ENCODE results near the gene SIVA1.

SIVA1 gene

GRCh38 chr14:104735830-104736642, 16.9 kb upstream of the SIVA1 start:
- no peak overlapping the region for H3K4me2 ChIP-seq (ENCODE audit: low read length)
- H4K8ac ChIP-seq (ENCODE audit: low read depth, low read length) = no peak overlapping the region
- WGBS (ENCODE audit: extremely low coverage, insufficient coverage, insufficient read length) = no CpG with 5 or more reads among the region's 26 CpGs

GRCh38 chr14:104738375-104739019, 14.4 kb upstream of the SIVA1 start:
- DNase-seq = no peak
- Histone ChIP-seq H3K9me3 (ENCODE audit: insufficient read depth, low read depth, low read length) (no peaks in the 10 kb centered on the region), H4K8ac (ENCODE audit: low read depth, low read length) (no peak overlapping the region), H3K9ac (ENCODE audit: low read length) (no peak overlapping the region), H2BK5ac (ENCODE audit: low read depth, low read length, poor library complexity) (no peak overlapping the region), H3K23ac (ENCODE audit: low read length) (no peak overlapping the region), H3K4ac (ENCODE audit: low read depth, low read length) (no peak overlapping the region), H3K79me2 (ENCODE audit: control insufficient read depth, insufficient read depth, low read length, poor library complexity) (no peaks in the 10 kb centered on the region), H3K27ac (ENCODE audit: low read depth, low read length) (no peak overlapping the region), H4K12ac (ENCODE audit: low read depth, low read length) (no peak overlapping the region), H3K14ac (ENCODE audit: low read length) (no peak overlapping the region), H2AK5ac (ENCODE audit: low read length) (no peak overlapping the region), H3K4me2 (ENCODE audit: low read length) (no peak overlapping the region), H2BK12ac (ENCODE audit: low read length) (no peak overlapping the region), H2BK120ac (ENCODE audit: insufficient read depth, low read length, poor library complexity) (no peak overlapping the region), H3K27me3 (ENCODE audit: insufficient read depth, low read length) (no peaks in the 10 kb centered on the region), H3K36me3 (ENCODE audit: control insufficient read depth in 1 of 2, insufficient read depth in 2 of 2, low read length in 2 of 2) (no peaks in the 10 kb centered on the region), H3K79me1 (ENCODE audit: low read length) (no peaks in the 10 kb centered on the region), H3K4me1 (ENCODE audit: control insufficient read depth in 1 of 2, insufficient read depth in 2 of 2, low read length in 2 of 2) (no peaks in the 10 kb centered on the region), H3K4me3 (ENCODE audit: low read depth, low read length) (no peak overlapping the region), H3K18ac (ENCODE audit: low read length) (no peak overlapping the region), H2AFZ (ENCODE audit: insufficient read depth, low read length, poor library complexity) (no peak overlapping the region), H4K91ac (ENCODE audit: low read depth, low read length) (no peak overlapping the region)
- WGBS (ENCODE audit: extremely low coverage, insufficient coverage, insufficient read length) = no CpG with 5 or more reads among the region's 18 CpGs

More at GRCh38 chr14:104735830-104736642, 16.9 kb upstream of the SIVA1 start:
- Histone ChIP-seq H4K12ac (ENCODE audit: low read depth, low read length) (no peak overlapping the region), H2AFZ (ENCODE audit: insufficient read depth, low read length, poor library complexity) (no peak overlapping the region), H2BK120ac (ENCODE audit: insufficient read depth, low read length, poor library complexity) (no peak overlapping the region), H3K18ac (ENCODE audit: low read length) (no peak overlapping the region), H3K27ac (ENCODE audit: low read depth, low read length) (no peak overlapping the region), H3K14ac (ENCODE audit: low read length) (no peak overlapping the region), H3K79me2 (ENCODE audit: control insufficient read depth, insufficient read depth, low read length, poor library complexity) (no peaks in the 10 kb centered on the region), H3K27me3 (ENCODE audit: insufficient read depth, low read length) (no peaks in the 10 kb centered on the region), H3K36me3 (ENCODE audit: control insufficient read depth in 1 of 2, insufficient read depth in 2 of 2, low read length in 2 of 2) (no peaks in the 10 kb centered on the region), H3K4me3 (ENCODE audit: low read depth, low read length) (no peak overlapping the region), H3K23ac (ENCODE audit: low read length) (no peak overlapping the region), H3K79me1 (ENCODE audit: low read length) (no peaks in the 10 kb centered on the region), H2BK5ac (ENCODE audit: low read depth, low read length, poor library complexity) (no peak overlapping the region), H3K4me1 (ENCODE audit: control insufficient read depth in 1 of 2, insufficient read depth in 2 of 2, low read length in 2 of 2) (no peaks in the 10 kb centered on the region), H2BK12ac (ENCODE audit: low read length) (no peak overlapping the region), H3K4ac (ENCODE audit: low read depth, low read length) (no peak overlapping the region), H3K9me3 (ENCODE audit: insufficient read depth, low read depth, low read length) (no peaks in the 10 kb centered on the region), H2AK5ac (ENCODE audit: low read length) (no peak overlapping the region), H4K91ac (ENCODE audit: low read depth, low read length) (no peak overlapping the region), H3K9ac (ENCODE audit: low read length) (no peak overlapping the region)
- DNase-seq = peak in 1 of 2 donors; percentile 38

GRCh38 chr14:104739026-104739425, 13.9 kb upstream of the SIVA1 start:
- no peaks in the 10 kb centered on the region for H3K9me3 ChIP-seq (ENCODE audit: insufficient read depth, low read depth, low read length)
- no peak overlapping the region for H3K4me2 ChIP-seq (ENCODE audit: low read length)
- H3K79me2 ChIP-seq (ENCODE audit: control insufficient read depth, insufficient read depth, low read length, poor library complexity) = no peaks in the 10 kb centered on the region
- H4K8ac ChIP-seq (ENCODE audit: low read depth, low read length) = no peak overlapping the region
- no peak overlapping the region for H3K14ac ChIP-seq (ENCODE audit: low read length)
- no peak overlapping the region for H3K23ac ChIP-seq (ENCODE audit: low read length)
- H3K27ac ChIP-seq (ENCODE audit: low read depth, low read length) = no peak overlapping the region
- H3K9ac ChIP-seq (ENCODE audit: low read length) = no peak overlapping the region
- no peak overlapping the region for H2BK12ac ChIP-seq (ENCODE audit: low read length)
- H2AK5ac ChIP-seq (ENCODE audit: low read length) = no peak overlapping the region
- no peak overlapping the region for H4K12ac ChIP-seq (ENCODE audit: low read depth, low read length)
- no peaks in the 10 kb centered on the region for H3K36me3 ChIP-seq (ENCODE audit: control insufficient read depth in 1 of 2, insufficient read depth in 2 of 2, low read length in 2 of 2)
- no CpG with 5 or more reads among the region's 17 CpGs for WGBS (ENCODE audit: extremely low coverage, insufficient coverage, insufficient read length)
- H3K79me1 ChIP-seq (ENCODE audit: low read length) = no peaks in the 10 kb centered on the region
- no peak overlapping the region for H3K4ac ChIP-seq (ENCODE audit: low read depth, low read length)
- H3K18ac ChIP-seq (ENCODE audit: low read length) = no peak overlapping the region
- DNase-seq = no peak
- H2BK5ac ChIP-seq (ENCODE audit: low read depth, low read length, poor library complexity) = no peak overlapping the region
- H3K4me3 ChIP-seq (ENCODE audit: low read depth, low read length) = no peak overlapping the region
- no peak overlapping the region for H2AFZ ChIP-seq (ENCODE audit: insufficient read depth, low read length, poor library complexity)
- H2BK120ac ChIP-seq (ENCODE audit: insufficient read depth, low read length, poor library complexity) = no peak overlapping the region
- no peaks in the 10 kb centered on the region for H3K4me1 ChIP-seq (ENCODE audit: control insufficient read depth in 1 of 2, insufficient read depth in 2 of 2, low read length in 2 of 2)
- no peaks in the 10 kb centered on the region for H3K27me3 ChIP-seq (ENCODE audit: insufficient read depth, low read length)
- no peak overlapping the region for H4K91ac ChIP-seq (ENCODE audit: low read depth, low read length)

GRCh38 chr14:104739546-104740516, 13.1 kb upstream of the SIVA1 start:
- Histone ChIP-seq H3K4me2 (ENCODE audit: low read length) (no peak overlapping the region), H3K23ac (ENCODE audit: low read length) (no peak overlapping the region), H4K8ac (ENCODE audit: low read depth, low read length) (no peak overlapping the region), H2BK5ac (ENCODE audit: low read depth, low read length, poor library complexity) (no peak overlapping the region), H3K79me1 (ENCODE audit: low read length) (no peaks in the 10 kb centered on the region), H4K91ac (ENCODE audit: low read depth, low read length) (no peak overlapping the region), H2BK12ac (ENCODE audit: low read length) (no peak overlapping the region), H3K4me3 (ENCODE audit: low read depth, low read length) (no peak overlapping the region), H3K4ac (ENCODE audit: low read depth, low read length) (no peak overlapping the region), H2AK5ac (ENCODE audit: low read length) (no peak overlapping the region), H2BK120ac (ENCODE audit: insufficient read depth, low read length, poor library complexity) (no peak overlapping the region), H3K14ac (ENCODE audit: low read length) (no peak overlapping the region), H3K79me2 (ENCODE audit: control insufficient read depth, insufficient read depth, low read length, poor library complexity) (no peaks in the 10 kb centered on the region), H3K9me3 (ENCODE audit: insufficient read depth, low read depth, low read length) (no peaks in the 10 kb centered on the region), H3K18ac (ENCODE audit: low read length) (no peak overlapping the region), H3K27me3 (ENCODE audit: insufficient read depth, low read length) (no peaks in the 10 kb centered on the region), H3K36me3 (ENCODE audit: control insufficient read depth in 1 of 2, insufficient read depth in 2 of 2, low read length in 2 of 2) (no peaks in the 10 kb centered on the region), H3K4me1 (ENCODE audit: control insufficient read depth in 1 of 2, insufficient read depth in 2 of 2, low read length in 2 of 2) (no peaks in the 10 kb centered on the region), H4K12ac (ENCODE audit: low read depth, low read length) (no peak overlapping the region), H2AFZ (ENCODE audit: insufficient read depth, low read length, poor library complexity) (no peak overlapping the region), H3K27ac (ENCODE audit: low read depth, low read length) (no peak overlapping the region), H3K9ac (ENCODE audit: low read length) (no peak overlapping the region)
- no peak for DNase-seq
- no CpG with 5 or more reads among the region's 29 CpGs for WGBS (ENCODE audit: extremely low coverage, insufficient coverage, insufficient read length)
